CD4-positive, alpha-beta T cell treated with Interleukin-21 for 1 hour (primary cell): Measurements from ENCODE around the gene TF.
"Not testable (repeated sequence)": the region's sequence is repeated elsewhere in the genome, so short reads cannot be mapped to it uniquely, and the experiment has no call there.

Experiments
- DNase-seq: peaks from one replicate; pipeline ENCODE4 v3.0.0-alpha.2; 2020

Gene TF

GRCh38 chr3:133745981-133746711 is at the start of gene TF:
Gene TF, plus strand, starts transcription at chr3:133746393. Its CDS starts 48 bp downstream, at chr3:133746441.
- no peak for DNase-seq

GRCh38 chr3:133697960-133698359 is 48.2 kb upstream of the TF start:
- no peak for DNase-seq

- no peak for DNase-seq
These were observed 46.7 kb upstream of the TF start for GRCh38 chr3:133699467-133699866.

- no peak for DNase-seq
These were observed 46.3 kb upstream of the TF start for GRCh38 chr3:133699903-133700302.

GRCh38 chr3:133700351-133700750 is 45.8 kb upstream of the TF start:
- no peak for DNase-seq

- DNase-seq, result no peak
These were observed 44.5 kb upstream of the TF start for GRCh38 chr3:133701435-133702358.

GRCh38 chr3:133703915-133704314 is 42.3 kb upstream of the TF start:
- DNase-seq, result no peak

- no peak for DNase-seq
These were observed 40.2 kb upstream of the TF start for GRCh38 chr3:133706033-133706432.

GRCh38 chr3:133709139-133709750 is 36.9 kb upstream of the TF start:
- DNase-seq, result no peak

GRCh38 chr3:133711013-133711412 is 35.2 kb upstream of the TF start:
- no peak for DNase-seq

- no peak for DNase-seq
These were observed 34.2 kb upstream of the TF start for GRCh38 chr3:133712017-133712416.

GRCh38 chr3:133713347-133713746 is 32.8 kb upstream of the TF start:
- no peak for DNase-seq

GRCh38 chr3:133717424-133717823 is 28.8 kb upstream of the TF start:
- DNase-seq, result no peak

- no peak for DNase-seq
These were observed 23.3 kb upstream of the TF start for GRCh38 chr3:133722935-133723334.

GRCh38 chr3:133730993-133731392 is 15.2 kb upstream of the TF start:
- DNase-seq, result no peak

- DNase-seq, result not testable (repeated sequence)
These were observed 14.0 kb upstream of the TF start for GRCh38 chr3:133732231-133732630.

- no peak for DNase-seq
These were observed 13.0 kb upstream of the TF start for GRCh38 chr3:133733226-133733625.

GRCh38 chr3:133734305-133734704 is 11.9 kb upstream of the TF start:
- DNase-seq, result no peak

- no peak for DNase-seq
These were observed 3.7 kb upstream of the TF start for GRCh38 chr3:133742351-133743091.

GRCh38 chr3:133744241-133744640 is 2.0 kb upstream of the TF start:
- no peak for DNase-seq

GRCh38 chr3:133745108-133745507 is 1.1 kb upstream of the TF start:
- no peak for DNase-seq

GRCh38 chr3:133746712-133747066 is 496 bp downstream of the TF start:
- no peak for DNase-seq

- no peak for DNase-seq
These were observed 1.2 kb downstream of the TF start for GRCh38 chr3:133747373-133747772.
